ENCODE measurements around the gene CIBAR2.

DNA sequence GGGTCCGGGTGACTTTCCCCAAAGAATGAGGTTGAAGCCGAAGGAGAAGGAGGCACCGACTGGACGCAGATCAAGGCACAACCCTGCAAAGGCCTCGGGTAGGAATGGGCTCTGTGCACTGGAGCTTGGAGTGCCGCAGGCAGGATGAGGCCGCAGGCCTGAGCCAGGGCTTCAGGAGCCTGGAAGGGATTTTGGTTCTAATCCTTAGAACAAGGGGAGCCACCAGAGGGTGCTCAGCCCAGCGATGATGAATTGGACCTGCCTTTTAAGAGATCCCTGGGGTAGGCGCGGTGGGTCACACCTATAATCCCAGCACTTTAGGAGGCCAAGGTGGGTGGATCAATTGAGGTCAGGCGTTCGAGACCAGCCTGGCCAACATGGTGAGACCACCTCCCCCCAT is 8.1 kb downstream of the CIBAR2 start:
- TF ChIP-seq EZH2 (IDR thresholded peaks at IDR 0.05; ENCODE audit: insufficient read depth, poor library complexity, severe bottlenecking) (no peak), EZH2phosphoT487 (IDR thresholded peaks at IDR 0.05; ENCODE audit: insufficient read depth, low read depth) (no peak)
